HUES64 (cell line): ENCODE measurements around the gene GPR179.

Experiments
- H3K27ac ChIP-seq: 2 replicates; pipeline ENCODE4 v1.7.0; 2013; ENCODE audit warnings: low read depth, low read length, inconsistent platforms
- H3K27me3 ChIP-seq: 2 replicates; pipeline ENCODE4 v1.6.1; 2013; ENCODE audit warnings: mild to moderate bottlenecking, low read length; ENCODE audit not compliant: insufficient read depth
- H3K36me3 ChIP-seq: 2 replicates; pipeline ENCODE4 v1.6.1; 2013; ENCODE audit warnings: mild to moderate bottlenecking, low read length; ENCODE audit not compliant: insufficient read depth
- H3K4me1 ChIP-seq: 2 replicates; pipeline ENCODE4 v1.6.1; 2013; ENCODE audit warnings: mild to moderate bottlenecking, low read length, moderate library complexity; ENCODE audit not compliant: insufficient read depth
- H3K4me3 ChIP-seq: 2 replicates; pipeline ENCODE4 v1.5.1; 2013; ENCODE audit warnings: mild to moderate bottlenecking, low read length, moderate library complexity
- H3K9ac ChIP-seq: 2 replicates; pipeline ENCODE4 v1.6.1; 2013; ENCODE audit warnings: mild to moderate bottlenecking, low read depth, low read length
- H3K9me3 ChIP-seq: 2 replicates; pipeline ENCODE4 v1.6.1; 2013; ENCODE audit warnings: low read depth, low read length; ENCODE audit not compliant: insufficient read depth
- WGBS: fragments of 150-250, 120-280 bp; methylation state at CpG from one replicate; pipeline ENCODE4 v1.1.7; 2013; ENCODE audit warnings: missing lambda C conversion rate; 5-methylcytosine and 5-hydroxymethylcytosine counted together

The GPR179 gene

GRCh38 chr17:38339891-38340290, 3.9 kb downstream of the GPR179 start:
- H3K36me3 ChIP-seq, result no peaks in the 10 kb centered on the region
- H3K27me3 ChIP-seq, result no peaks in the 10 kb centered on the region

GRCh38 chr17:38338535-38338934, 5.2 kb downstream of the GPR179 start:
- Histone ChIP-seq H3K27ac (no peak overlapping the region), H3K9me3 (no peaks in the 10 kb centered on the region), H3K36me3 (no peaks in the 10 kb centered on the region), H3K4me1 (peaks cover 9% of the 10 kb centered on the region; the same call in 1 of the 2 replicates), H3K4me3 (no peak overlapping the region), H3K9ac (no peak overlapping the region), H3K27me3 (no peaks in the 10 kb centered on the region)
- WGBS, result 93% methylated on average over 4 of the region's 4 CpGs

More at GRCh38 chr17:38339891-38340290, 3.9 kb downstream of the GPR179 start:
- peaks cover 9% of the 10 kb centered on the region; the same call in 1 of the 2 replicates for H3K4me1 ChIP-seq
- H3K4me3 ChIP-seq, result no peak overlapping the region
- H3K9ac ChIP-seq, result no peak overlapping the region
- no peak overlapping the region for H3K27ac ChIP-seq
- no peaks in the 10 kb centered on the region for H3K9me3 ChIP-seq

- no peaks in the 10 kb centered on the region for H3K9me3 ChIP-seq
- no peaks in the 10 kb centered on the region for H3K36me3 ChIP-seq
- H3K4me1 ChIP-seq, result peaks cover 9% of the 10 kb centered on the region; the same call in 1 of the 2 replicates
- no peak overlapping the region for H3K4me3 ChIP-seq
- WGBS, result 94% methylated on average over 5 of the region's 5 CpGs
- H3K27me3 ChIP-seq, result no peaks in the 10 kb centered on the region
- no peak overlapping the region for H3K9ac ChIP-seq
- H3K27ac ChIP-seq, result no peak overlapping the region
Measured at GRCh38 chr17:38338053-38338452, 5.7 kb downstream of the GPR179 start.

- no peak overlapping the region for H3K9ac ChIP-seq
- H3K4me3 ChIP-seq, result no peak overlapping the region
- H3K27ac ChIP-seq, result no peak overlapping the region
- H3K4me1 ChIP-seq, result peaks cover 9% of the 10 kb centered on the region; the same call in 1 of the 2 replicates
- no peaks in the 10 kb centered on the region for H3K9me3 ChIP-seq
- no peaks in the 10 kb centered on the region for H3K27me3 ChIP-seq
- 94% methylated on average over 11 of the region's 11 CpGs for WGBS
- H3K36me3 ChIP-seq, result no peaks in the 10 kb centered on the region
Measured at GRCh38 chr17:38336838-38337237, 6.9 kb downstream of the GPR179 start.

GRCh38 chr17:38334480-38335364, 9.0 kb downstream of the GPR179 start:
- no peaks in the 10 kb centered on the region for H3K27me3 ChIP-seq
- no peaks in the 10 kb centered on the region for H3K36me3 ChIP-seq
- WGBS, result 92% methylated on average over 30 of the region's 30 CpGs
- H3K9ac ChIP-seq, result no peak overlapping the region
- no peaks in the 10 kb centered on the region for H3K4me1 ChIP-seq
- H3K9me3 ChIP-seq, result no peaks in the 10 kb centered on the region
- H3K4me3 ChIP-seq, result no peak overlapping the region
- H3K27ac ChIP-seq, result no peak overlapping the region

GRCh38 chr17:38333635-38334295, 10.0 kb downstream of the GPR179 start:
- Histone ChIP-seq H3K27me3 (no peaks in the 10 kb centered on the region), H3K9me3 (no peaks in the 10 kb centered on the region), H3K27ac (no peak overlapping the region), H3K36me3 (no peaks in the 10 kb centered on the region), H3K4me1 (no peaks in the 10 kb centered on the region), H3K4me3 (no peak overlapping the region), H3K9ac (no peak overlapping the region; the same call in 1 of the 2 replicates)
- 46% methylated on average over 12 of the region's 12 CpGs for WGBS

- no peaks in the 10 kb centered on the region for H3K9me3 ChIP-seq
- no peaks in the 10 kb centered on the region for H3K27me3 ChIP-seq
- no peak overlapping the region for H3K27ac ChIP-seq
- no peak overlapping the region for H3K9ac ChIP-seq
- H3K36me3 ChIP-seq, result no peaks in the 10 kb centered on the region
- no peak overlapping the region for H3K4me3 ChIP-seq
- WGBS, result 92% methylated on average over 7 of the region's 7 CpGs
- H3K4me1 ChIP-seq, result no peaks in the 10 kb centered on the region
Measured at GRCh38 chr17:38332735-38333134, 11.0 kb downstream of the GPR179 start.

GRCh38 chr17:38330941-38331411, 12.8 kb downstream of the GPR179 start:
- H3K27me3 ChIP-seq, result no peaks in the 10 kb centered on the region
- no peaks in the 10 kb centered on the region for H3K36me3 ChIP-seq
- 91% methylated on average over 23 of the region's 23 CpGs for WGBS
- H3K9me3 ChIP-seq, result no peaks in the 10 kb centered on the region
- no peaks in the 10 kb centered on the region for H3K4me1 ChIP-seq
- no peak overlapping the region for H3K4me3 ChIP-seq
- H3K9ac ChIP-seq, result no peak overlapping the region
- no peak overlapping the region for H3K27ac ChIP-seq

GRCh38 chr17:38329808-38330730, 13.7 kb downstream of the GPR179 start:
- Histone ChIP-seq H3K36me3 (no peaks in the 10 kb centered on the region), H3K27me3 (no peaks in the 10 kb centered on the region), H3K4me1 (peaks cover 7% of the 10 kb centered on the region), H3K9me3 (no peaks in the 10 kb centered on the region), H3K9ac (no peak overlapping the region), H3K4me3 (no peak overlapping the region), H3K27ac (no peak overlapping the region)
- 92% methylated on average over 25 of the region's 25 CpGs for WGBS

- H3K27me3 ChIP-seq, result no peaks in the 10 kb centered on the region
- H3K4me1 ChIP-seq, result peaks cover 14% of the 10 kb centered on the region
- H3K9ac ChIP-seq, result no peak overlapping the region
- H3K4me3 ChIP-seq, result no peak overlapping the region
- no peaks in the 10 kb centered on the region for H3K9me3 ChIP-seq
- no peak overlapping the region for H3K27ac ChIP-seq
- 87% methylated on average over 7 of the region's 7 CpGs for WGBS
- H3K36me3 ChIP-seq, result 0 out of 2 replicates have a peak, but pooled peaks cover under 1% of the 10 kb centered on the region
Measured at GRCh38 chr17:38329284-38329683, 14.5 kb downstream of the GPR179 start.
